Muscle of leg (tissue), 16 donors: ENCODE data around the gene SHH. TPM values are rescaled to one million over a fixed set of nuclear protein-coding genes. Genes with fewer than 3 reads are reported as not detected.

Experiments used
- DNase-seq: peaks from one replicate; pipeline ENCODE4 v3.0.0; 2013
- H3K27ac ChIP-seq: one replicate; pipeline ENCODE4 v1.5.1; 2013; ENCODE audit warnings: mild to moderate bottlenecking, low read length, control low read depth
- H3K27me3 ChIP-seq: one replicate; pipeline ENCODE4 v1.6.1; 2013; ENCODE audit warnings: low read length; ENCODE audit not compliant: control insufficient read depth, insufficient read depth
- H3K36me3 ChIP-seq: one replicate; pipeline ENCODE4 v1.6.1; 2013; ENCODE audit warnings: low read length; ENCODE audit not compliant: control insufficient read depth, insufficient read depth
- H3K4me1 ChIP-seq: one replicate; pipeline ENCODE4 v1.6.1; 2013; ENCODE audit warnings: low read length; ENCODE audit not compliant: control insufficient read depth, insufficient read depth
- H3K4me3 ChIP-seq: one replicate; pipeline ENCODE4 v1.5.1; 2013; ENCODE audit warnings: low read length, control low read depth
- H3K9me3 ChIP-seq: replicated peaks from 2 replicates; pipeline ENCODE4 v1.6.1; 2013; ENCODE audit warnings: low read depth, low read length; ENCODE audit not compliant: control insufficient read depth
- whole genome bisulfite sequencing: methylation state at CpG from one replicate; pipeline ENCODE4 v1.1.5; 2013; ENCODE audit warnings: missing lambda C conversion rate; ENCODE audit not compliant: insufficient coverage; 5-methylcytosine and 5-hydroxymethylcytosine counted together
- long read RNA-seq, 11 donors: transcript quantifications; one replicate each; lab custom pipeline, GENCODE V29; 2026
- polyA plus RNA-seq, 8 donors: library from polyadenylated mRNA; unstranded; fragments of 120-200 nt; gene quantifications; one replicate each; pipeline versions ENCODE4 v1.2.1 to v1.2.3, GENCODE V29; 2013; ENCODE audit warnings: inconsistent platforms in 1 of 8, low replicate concordance in 1 of 8; ENCODE audit not compliant: insufficient read length in 8 of 8, insufficient read depth in 1 of 8
- total RNA-seq: library from RNA; stranded (reverse); fragments of 120-200 nt; gene quantifications from one replicate; pipeline ENCODE4 v1.2.4, GENCODE V29; 2013

SHH gene
- under 0.01 TPM for total RNA-seq
- under 1 TPM in 7 of 8 donors, not detected in 1; 0.04 to 0.72 (median 0.05) TPM for polyA plus RNA-seq
- long read RNA-seq, donor 1 = 0 reads
- long read RNA-seq, donor 2 = 0 reads
- long read RNA-seq, donor 3 = 0 reads
- long read RNA-seq, donor 4 = 0 reads
- long read RNA-seq, donor 5 = 0 reads
- long read RNA-seq, donor 6 = 0 reads
- long read RNA-seq, donor 7 = 0 reads
- long read RNA-seq, donor 8 = 0 reads
- long read RNA-seq, donor 9 = 0 reads
- long read RNA-seq, donor 10 = 0 reads
- long read RNA-seq, donor 11 = 0 reads

GRCh38 chr7:155811895-155812761 is at the start of gene SHH:
TSS of gene SHH (minus strand) at chr7:155812463. CDS start at chr7:155812122, 341 bp downstream.
- under 1% methylated on average over 42 of the region's 53 CpGs for WGBS

GRCh38 chr7:155861480-155861868 is 49.2 kb upstream of the SHH start:
- WGBS = 62% methylated on average over 6 of the region's 11 CpGs
- Histone ChIP-seq H3K27me3 (peaks cover 5% of the 10 kb centered on the region), H3K4me1 (peaks cover 2% of the 10 kb centered on the region), H3K36me3 (no peaks in the 10 kb centered on the region), H3K9me3 (no peaks in the 10 kb centered on the region), H3K4me3 (no peak overlapping the region), H3K27ac (no peak overlapping the region)
- no peak for DNase-seq

More at GRCh38 chr7:155811895-155812761, at the start of gene SHH:
- Histone ChIP-seq H3K27me3 (peaks cover 93% of the 10 kb centered on the region), H3K4me3 (no peak within 1 kb of the TSS), H3K36me3 (no peaks in the 10 kb centered on the region), H3K27ac (no peak within 1 kb of the TSS), H3K4me1 (peaks cover 13% of the 10 kb centered on the region), H3K9me3 (no peaks in the 10 kb centered on the region)
- DNase-seq = no peak

GRCh38 chr7:155860840-155861479 is 48.7 kb upstream of the SHH start:
- no peak overlapping the region for H3K4me3 ChIP-seq
- peak; percentile 22 for DNase-seq
- no peaks in the 10 kb centered on the region for H3K9me3 ChIP-seq
- H3K27ac ChIP-seq = no peak overlapping the region
- 36% methylated on average over 10 of the region's 11 CpGs for WGBS
- H3K36me3 ChIP-seq = no peaks in the 10 kb centered on the region
- H3K4me1 ChIP-seq = peaks cover 2% of the 10 kb centered on the region
- peaks cover 5% of the 10 kb centered on the region for H3K27me3 ChIP-seq

- Histone ChIP-seq H3K9me3 (no peaks in the 10 kb centered on the region), H3K4me1 (peaks cover 2% of the 10 kb centered on the region), H3K27me3 (peaks cover 5% of the 10 kb centered on the region), H3K27ac (no peak overlapping the region), H3K4me3 (no peak overlapping the region), H3K36me3 (no peaks in the 10 kb centered on the region)
- DNase-seq = no peak
- WGBS = 81% methylated on average over 3 of the region's 4 CpGs
These were observed 48.2 kb upstream of the SHH start for GRCh38 chr7:155860461-155860839.

GRCh38 chr7:155858521-155859061 is 46.3 kb upstream of the SHH start:
- Histone ChIP-seq H3K4me1 (peaks cover 2% of the 10 kb centered on the region), H3K36me3 (no peaks in the 10 kb centered on the region), H3K27ac (no peak overlapping the region), H3K4me3 (no peak overlapping the region), H3K27me3 (peaks cover 5% of the 10 kb centered on the region), H3K9me3 (no peaks in the 10 kb centered on the region)
- 75% methylated on average over 1 of the region's 3 CpGs for WGBS
- DNase-seq = no peak

- Histone ChIP-seq H3K27ac (no peak overlapping the region), H3K9me3 (no peaks in the 10 kb centered on the region), H3K27me3 (peaks cover 5% of the 10 kb centered on the region), H3K4me3 (no peak overlapping the region), H3K4me1 (peaks cover 2% of the 10 kb centered on the region), H3K36me3 (no peaks in the 10 kb centered on the region)
- WGBS = 100% methylated on average over 1 of the region's 3 CpGs
- DNase-seq = no peak
These were observed 44.9 kb upstream of the SHH start for GRCh38 chr7:155857141-155857540.

GRCh38 chr7:155856656-155857055 is 44.4 kb upstream of the SHH start:
- H3K4me3 ChIP-seq = no peak overlapping the region
- peaks cover 7% of the 10 kb centered on the region for H3K27me3 ChIP-seq
- 60% methylated on average over 2 of the region's 3 CpGs for WGBS
- peaks cover 2% of the 10 kb centered on the region for H3K4me1 ChIP-seq
- H3K36me3 ChIP-seq = no peaks in the 10 kb centered on the region
- no peaks in the 10 kb centered on the region for H3K9me3 ChIP-seq
- no peak overlapping the region for H3K27ac ChIP-seq
- no peak for DNase-seq

- Histone ChIP-seq H3K4me3 (no peak overlapping the region), H3K4me1 (peaks cover 5% of the 10 kb centered on the region), H3K27me3 (peaks cover 13% of the 10 kb centered on the region), H3K9me3 (no peaks in the 10 kb centered on the region), H3K27ac (no peak overlapping the region), H3K36me3 (no peaks in the 10 kb centered on the region)
- no peak for DNase-seq
- 89% methylated on average over 3 of the region's 5 CpGs for WGBS
These were observed 40.4 kb upstream of the SHH start for GRCh38 chr7:155852426-155853301.

- peaks cover 13% of the 10 kb centered on the region for H3K27me3 ChIP-seq
- WGBS = 87% methylated on average over 5 of the region's 5 CpGs
These were observed 39.6 kb upstream of the SHH start for GRCh38 chr7:155851892-155852291.

More at GRCh38 chr7:155851892-155852291, 39.6 kb upstream of the SHH start:
- Histone ChIP-seq H3K27ac (no peak overlapping the region), H3K9me3 (no peaks in the 10 kb centered on the region), H3K4me3 (no peak overlapping the region), H3K36me3 (no peaks in the 10 kb centered on the region), H3K4me1 (peaks cover 5% of the 10 kb centered on the region)
- no peak for DNase-seq
